Cardiac fibroblast (primary cell): Measurements from ENCODE around the gene NGFR.

Experiments used
- DNase-seq, 2 donors: peaks; one replicate each; pipeline versions ENCODE4 v3.0.0 to v3.0.0-alpha.2; 2010; ENCODE audit warnings: low read depth in 2 of 2
- H3K4me3 ChIP-seq, 2 donors: replicated peaks in 1 of 2; 1 replicate in 1 of 2; 2 replicates in 1 of 2; pipeline ENCODE4 v1.5.1; 2011; ENCODE audit warnings: low read depth in 2 of 2, low read length in 2 of 2, mild to moderate bottlenecking in 2 of 2, moderate library complexity in 1 of 2
- TF ChIP-seq, protein P1 (sequence below): IDR thresholded peaks from one replicate; pipeline ENCODE4 v1.5.1; 2011; ENCODE audit warnings: low read depth, mild to moderate bottlenecking, low read length, inconsistent platforms

The NGFR gene

GRCh38 chr17:49510059-49510719, 15.1 kb downstream of the NGFR start:
- TF ChIP-seq, protein P1, sequence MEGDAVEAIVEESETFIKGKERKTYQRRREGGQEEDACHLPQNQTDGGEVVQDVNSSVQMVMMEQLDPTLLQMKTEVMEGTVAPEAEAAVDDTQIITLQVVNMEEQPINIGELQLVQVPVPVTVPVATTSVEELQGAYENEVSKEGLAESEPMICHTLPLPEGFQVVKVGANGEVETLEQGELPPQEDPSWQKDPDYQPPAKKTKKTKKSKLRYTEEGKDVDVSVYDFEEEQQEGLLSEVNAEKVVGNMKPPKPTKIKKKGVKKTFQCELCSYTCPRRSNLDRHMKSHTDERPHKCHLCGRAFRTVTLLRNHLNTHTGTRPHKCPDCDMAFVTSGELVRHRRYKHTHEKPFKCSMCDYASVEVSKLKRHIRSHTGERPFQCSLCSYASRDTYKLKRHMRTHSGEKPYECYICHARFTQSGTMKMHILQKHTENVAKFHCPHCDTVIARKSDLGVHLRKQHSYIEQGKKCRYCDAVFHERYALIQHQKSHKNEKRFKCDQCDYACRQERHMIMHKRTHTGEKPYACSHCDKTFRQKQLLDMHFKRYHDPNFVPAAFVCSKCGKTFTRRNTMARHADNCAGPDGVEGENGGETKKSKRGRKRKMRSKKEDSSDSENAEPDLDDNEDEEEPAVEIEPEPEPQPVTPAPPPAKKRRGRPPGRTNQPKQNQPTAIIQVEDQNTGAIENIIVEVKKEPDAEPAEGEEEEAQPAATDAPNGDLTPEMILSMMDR: no peak
- DNase-seq: no peak

GRCh38 chr17:49510720-49511110, 15.6 kb downstream of the NGFR start:
- DNase-seq: no peak
- TF ChIP-seq, protein P1: no peak

More at GRCh38 chr17:49510059-49510719, 15.1 kb downstream of the NGFR start:
- H3K4me3 ChIP-seq: no peak overlapping the region

DNA sequence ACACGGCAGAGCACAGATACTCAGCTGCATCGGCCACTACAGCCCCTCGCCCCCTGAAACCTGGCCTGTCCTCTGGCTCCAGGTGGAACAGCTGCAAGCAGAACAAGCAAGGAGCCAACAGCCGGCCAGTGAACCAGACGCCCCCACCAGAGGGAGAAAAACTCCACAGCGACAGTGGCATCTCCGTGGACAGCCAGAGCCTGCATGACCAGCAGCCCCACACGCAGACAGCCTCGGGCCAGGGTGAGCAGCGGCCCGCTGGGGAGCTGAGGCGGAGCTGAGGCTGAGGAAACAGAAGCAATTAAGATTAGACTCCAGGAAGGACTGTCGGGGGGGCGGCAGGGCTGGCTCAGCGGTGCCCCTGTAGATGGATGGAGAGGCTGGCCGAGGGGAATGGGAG, 16.7 kb downstream of the NGFR start:
- no peak overlapping the region for H3K4me3 ChIP-seq
- no peak for DNase-seq
- TF ChIP-seq, protein P1: no peak

More at GRCh38 chr17:49510720-49511110, 15.6 kb downstream of the NGFR start:
- no peak overlapping the region for H3K4me3 ChIP-seq

GRCh38 chr17:49512296-49513043, 17.4 kb downstream of the NGFR start:
- no peak overlapping the region for H3K4me3 ChIP-seq
- TF ChIP-seq, protein P1: no peak
- no peak for DNase-seq

- H3K4me3 ChIP-seq: no peak overlapping the region
- TF ChIP-seq, protein P1: no peak
- no peak for DNase-seq
These were observed 17.9 kb downstream of the NGFR start for GRCh38 chr17:49513044-49513395.

GRCh38 chr17:49513641-49514040, 18.5 kb downstream of the NGFR start:
- no peak for DNase-seq
- TF ChIP-seq, protein P1: no peak
- H3K4me3 ChIP-seq: no peak overlapping the region
